Endothelial cell of umbilical vein (primary cell): ENCODE measurements around the gene H3-3A. TPM values are rescaled to one million over a fixed set of nuclear protein-coding genes. Genes with fewer than 3 reads are reported as not detected.

Experiments used
- BruUV-seq: library from RNA; stranded (reverse); fragments of 400-500 nt; replicated peaks from 2 replicates; lab custom pipeline; 2021; lab: Mats Ljungman, UMichigan
- CTCF ChIA-PET: fragments of 300-600, 350-600 bp; sonication (Branson Sonifier 250); formaldehyde crosslinking; loops from one replicate; lab custom pipeline; 2021; ENCODE audit warnings: antibody characterized with exemption, inconsistent platforms; lab: Charles Lee
- POLR2A ChIA-PET: fragments of 300-600, 350-600 bp; sonication (Branson Sonifier 250); formaldehyde crosslinking; loops from one replicate; lab custom pipeline; 2021; ENCODE audit warnings: antibody characterized with exemption, inconsistent platforms; lab: Charles Lee
- DNase-seq: peaks from one replicate; pipeline ENCODE4 v3.0.0-alpha.2; 2011; ENCODE audit warnings: low read depth, low spot score
- FAIRE-seq: peaks from 2 replicates; lab custom pipeline; 2011; peaks lifted over from hg19 to GRCh38; lab: Jason Lieb, UNC
- H2AFZ ChIP-seq: 2 replicates; pipeline ENCODE4 v1.6.0; 2012; ENCODE audit warnings: low read depth, low read length, control low read depth, inconsistent platforms
- H3K27ac ChIP-seq: 2 replicates; pipeline ENCODE4 v1.5.1; 2011; ENCODE audit warnings: low read depth, mild to moderate bottlenecking, control low read depth, low read length, moderate library complexity; ENCODE audit not compliant: insufficient read depth
- H3K27me3 ChIP-seq, 2 experiments: 2 replicates each; pipeline versions ENCODE4 v1.6.0 to v1.6.1; 2011; ENCODE audit warnings: low read length in 2 of 2, mixed read lengths in 1 of 2; ENCODE audit not compliant: control insufficient read depth in 2 of 2, insufficient read depth in 2 of 2
- H3K36me3 ChIP-seq, 2 experiments: 2 replicates in 1 of 2; 3 replicates in 1 of 2; pipeline ENCODE4 v1.5.1; 2011; ENCODE audit warnings: low read length in 2 of 2, mild to moderate bottlenecking in 1 of 2, moderate library complexity in 1 of 2; ENCODE audit not compliant: control insufficient read depth in 2 of 2, insufficient read depth in 2 of 2; ENCODE audit errors: extremely low read depth in 1 of 2
- H3K4me1 ChIP-seq: 3 replicates; pipeline ENCODE4 v1.5.1; 2011; ENCODE audit warnings: mild to moderate bottlenecking, low read length; ENCODE audit not compliant: control insufficient read depth, insufficient read depth; ENCODE audit errors: extremely low read depth
- H3K4me2 ChIP-seq: 2 replicates; pipeline ENCODE4 v1.6.1; 2011; ENCODE audit warnings: low read length, control low read depth, mixed read lengths; ENCODE audit not compliant: insufficient read depth
- H3K4me3 ChIP-seq, 3 experiments: fragments of 200-600 bp in 1 of 3; sonication (generic), shearing (Covaris generic) in 1 of 3; replicated peaks in 1 of 3; 2 replicates each; pipeline ENCODE4 v1.5.1; 2011 to 2016; ENCODE audit warnings: control low read depth in 3 of 3, low read length in 3 of 3, mild to moderate bottlenecking in 2 of 3, inconsistent platforms in 1 of 3, low read depth in 1 of 3, moderate library complexity in 1 of 3; ENCODE audit not compliant: insufficient read depth in 1 of 3
- H3K79me2 ChIP-seq: 2 replicates; pipeline ENCODE4 v1.6.0; 2012; ENCODE audit warnings: low read length, inconsistent platforms; ENCODE audit not compliant: control insufficient read depth, insufficient read depth
- H3K9ac ChIP-seq: replicated peaks from 2 replicates; pipeline ENCODE3; 2011; ENCODE audit warnings: low read length, control low read depth; ENCODE audit not compliant: insufficient read depth; ENCODE audit errors: extremely low read depth
- H3K9me1 ChIP-seq: replicated peaks from 3 replicates; pipeline ENCODE4 v1.6.0; 2011; ENCODE audit warnings: mild to moderate bottlenecking, low read length; ENCODE audit not compliant: control insufficient read depth, insufficient read depth; ENCODE audit errors: extremely low read depth
- H3K9me3 ChIP-seq: replicated peaks from 2 replicates; pipeline ENCODE4 v1.5.1; 2012; ENCODE audit warnings: low read length, inconsistent platforms; ENCODE audit not compliant: control insufficient read depth, insufficient read depth
- H4K20me1 ChIP-seq: replicated peaks from 2 replicates; pipeline ENCODE3; 2011; ENCODE audit warnings: mild to moderate bottlenecking, low read length; ENCODE audit not compliant: control insufficient read depth, insufficient read depth; ENCODE audit errors: extremely low read depth
- EZH2 ChIP-seq: IDR thresholded peaks from 2 replicates; pipeline ENCODE4 v1.6.1; 2012; ENCODE audit warnings: borderline replicate concordance, low read depth, mild to moderate bottlenecking, moderate library complexity, low read length, inconsistent platforms; ENCODE audit not compliant: severe bottlenecking
- FOS ChIP-seq: IDR thresholded peaks from 2 replicates; pipeline ENCODE4 v1.6.1; 2011; ENCODE audit warnings: mild to moderate bottlenecking, low read length, moderate library complexity, borderline replicate concordance; ENCODE audit not compliant: insufficient read depth
- GATA2 ChIP-seq: IDR thresholded peaks from 2 replicates; pipeline ENCODE4 v1.7.0; 2011; ENCODE audit warnings: low read depth, mild to moderate bottlenecking, moderate library complexity, mixed read lengths, low read length; ENCODE audit not compliant: insufficient read length, insufficient read depth
- JUN ChIP-seq: IDR thresholded peaks from 2 replicates; pipeline ENCODE4 v1.6.1; 2011; ENCODE audit warnings: borderline replicate concordance, low read depth; ENCODE audit not compliant: insufficient read length, insufficient read depth
- MYC ChIP-seq: IDR thresholded peaks from one replicate; pipeline ENCODE4 v1.6.1; 2011; ENCODE audit warnings: mild to moderate bottlenecking, low read depth, low read length
- POLR2A ChIP-seq: IDR thresholded peaks from 2 replicates; pipeline ENCODE4 v1.6.1; 2012; ENCODE audit warnings: low read depth, mild to moderate bottlenecking, control low read depth, low read length
- POLR2AphosphoS5 ChIP-seq: IDR thresholded peaks from 2 replicates; pipeline ENCODE4 v1.6.1; 2012; ENCODE audit warnings: low read depth, mild to moderate bottlenecking, control low read depth, low read length, moderate library complexity; ENCODE audit not compliant: insufficient read depth
- dilution Hi-C: fragments of 300-500 bp; cut with MboI; formaldehyde crosslinking; loops from one replicate; pipeline ENCODE4 v1.15.0; 2019; ENCODE audit warnings: low sequenced_read_pairs; ENCODE audit not compliant: extremely low pct_ligation_motif_present
- intact Hi-C: fragments of 100-400 bp; cut with micrococcal nuclease; formaldehyde crosslinking; loops from one replicate; pipeline ENCODE4 v1.10.0; 2022
- polyA plus RNA-seq, 4 experiments: library from polyadenylated mRNA; depleted of rRNA in 3 of 4; stranded (reverse) in 3 of 4; unstranded in 1 of 4; fragments of >200 nt; gene quantifications; 2 replicates each; pipeline versions ENCODE4 v1.2.1 to v1.2.3, GENCODE V29; 2011 to 2012; ENCODE audit warnings: missing spikeins in 1 of 4
- total RNA-seq: library from RNA; stranded (reverse); gene quantifications from 2 replicates; pipeline ENCODE4 v1.2.3, GENCODE V29; 2021
- TF ChIP-seq, protein P1 (sequence below), 2 donors: IDR thresholded peaks; 1 replicate in 1 of 2; 2 replicates in 1 of 2; pipeline ENCODE4 v1.5.1; 2011; ENCODE audit warnings: low read length in 2 of 2, mild to moderate bottlenecking in 2 of 2, moderate library complexity in 2 of 2, control low read depth in 1 of 2, inconsistent platforms in 1 of 2, low read depth in 1 of 2; ENCODE audit not compliant: insufficient read depth in 1 of 2; ENCODE audit errors: extremely low read depth in 1 of 2
- TF ChIP-seq, protein P2 (sequence below): IDR thresholded peaks from 2 replicates; pipeline ENCODE4 v1.6.1; 2011; ENCODE audit not compliant: insufficient read depth, insufficient read length

The H3-3A gene
- total and polyA plus RNA-seq, 2 donors (not counting 3 experiments of a cell fraction or from before 2014, with no cell fraction given) = 426 to 477 TPM

- peaks cover 19% of the 10 kb centered on the region for H3K79me2 ChIP-seq
- FAIRE-seq (no peak), DNase-seq (no peak)
- ChIA-PET CTCF (interaction anchor here (1.4 kb wide), 1 partner anchor 72 kb away, joined by 4 read pairs; no protein-coding TSS in a partner anchor), POLR2A (no interaction called here)
- no peak overlapping the region for H3K4me3 ChIP-seq
- no peaks in the 10 kb centered on the region for H3K9me1 ChIP-seq
- no peak overlapping the region for H3K4me2 ChIP-seq
- no peak overlapping the region for H2AFZ ChIP-seq
- TF ChIP-seq, protein P1, sequence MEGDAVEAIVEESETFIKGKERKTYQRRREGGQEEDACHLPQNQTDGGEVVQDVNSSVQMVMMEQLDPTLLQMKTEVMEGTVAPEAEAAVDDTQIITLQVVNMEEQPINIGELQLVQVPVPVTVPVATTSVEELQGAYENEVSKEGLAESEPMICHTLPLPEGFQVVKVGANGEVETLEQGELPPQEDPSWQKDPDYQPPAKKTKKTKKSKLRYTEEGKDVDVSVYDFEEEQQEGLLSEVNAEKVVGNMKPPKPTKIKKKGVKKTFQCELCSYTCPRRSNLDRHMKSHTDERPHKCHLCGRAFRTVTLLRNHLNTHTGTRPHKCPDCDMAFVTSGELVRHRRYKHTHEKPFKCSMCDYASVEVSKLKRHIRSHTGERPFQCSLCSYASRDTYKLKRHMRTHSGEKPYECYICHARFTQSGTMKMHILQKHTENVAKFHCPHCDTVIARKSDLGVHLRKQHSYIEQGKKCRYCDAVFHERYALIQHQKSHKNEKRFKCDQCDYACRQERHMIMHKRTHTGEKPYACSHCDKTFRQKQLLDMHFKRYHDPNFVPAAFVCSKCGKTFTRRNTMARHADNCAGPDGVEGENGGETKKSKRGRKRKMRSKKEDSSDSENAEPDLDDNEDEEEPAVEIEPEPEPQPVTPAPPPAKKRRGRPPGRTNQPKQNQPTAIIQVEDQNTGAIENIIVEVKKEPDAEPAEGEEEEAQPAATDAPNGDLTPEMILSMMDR (IDR thresholded peaks at IDR 0.05; ENCODE audit: extremely low read depth in 1 of 2, insufficient read depth in 1 of 2, low read depth in 1 of 2, low read length in 2 of 2) = no peak
- no peak for TF ChIP-seq MYC
- TF ChIP-seq FOS = no peak
- TF ChIP-seq, protein P2, sequence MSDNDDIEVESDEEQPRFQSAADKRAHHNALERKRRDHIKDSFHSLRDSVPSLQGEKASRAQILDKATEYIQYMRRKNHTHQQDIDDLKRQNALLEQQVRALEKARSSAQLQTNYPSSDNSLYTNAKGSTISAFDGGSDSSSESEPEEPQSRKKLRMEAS = no peak
- TF ChIP-seq POLR2AphosphoS5 = no peak
- TF ChIP-seq POLR2A = no peak
- no peak for TF ChIP-seq JUN
- TF ChIP-seq EZH2 = no peak
- no peak for TF ChIP-seq GATA2
- H4K20me1 ChIP-seq = no peaks in the 10 kb centered on the region
- no peaks in the 10 kb centered on the region for H3K27me3 ChIP-seq
- peaks cover 10% of the 10 kb centered on the region for H3K4me1 ChIP-seq
- dilution Hi-C loops (no loop called here), intact Hi-C loops (loop anchor here (5.0 kb wide), 4 partner anchors 128 to 632 kb away; partner anchors contain the start of genes ACBD3, LBR and PYCR2)
- H3K9me3 ChIP-seq = no peaks in the 10 kb centered on the region
- no peak overlapping the region for H3K27ac ChIP-seq
- BruUV-seq = no TSS peak
- no peak overlapping the region for H3K9ac ChIP-seq
- no peaks in the 10 kb centered on the region for H3K36me3 ChIP-seq
Measured at GRCh38 chr1:226059709-226060108, 2.8 kb upstream of the H3-3A start.
